HL-60 (cell line): ENCODE measurements around the gene UBAP1L.

ENCODE experiments used
- POLR2AphosphoS5 ChIP-seq: IDR thresholded peaks from 2 replicates; pipeline ENCODE4 v1.6.1; 2012; ENCODE audit warnings: low read depth
- REST ChIP-seq: IDR thresholded peaks from 2 replicates; pipeline ENCODE4 v1.6.1; 2012; ENCODE audit warnings: low read depth; ENCODE audit not compliant: insufficient replicate concordance
- SPI1 ChIP-seq: IDR thresholded peaks from 2 replicates; pipeline ENCODE4 v1.6.1; 2012; ENCODE audit warnings: low read depth, mild to moderate bottlenecking, borderline replicate concordance
- TF ChIP-seq, protein P1 (sequence below): IDR thresholded peaks from one replicate; pipeline ENCODE4 v1.5.1; 2011; ENCODE audit warnings: low read length, control low read depth, inconsistent platforms; ENCODE audit not compliant: insufficient read depth

DNA sequence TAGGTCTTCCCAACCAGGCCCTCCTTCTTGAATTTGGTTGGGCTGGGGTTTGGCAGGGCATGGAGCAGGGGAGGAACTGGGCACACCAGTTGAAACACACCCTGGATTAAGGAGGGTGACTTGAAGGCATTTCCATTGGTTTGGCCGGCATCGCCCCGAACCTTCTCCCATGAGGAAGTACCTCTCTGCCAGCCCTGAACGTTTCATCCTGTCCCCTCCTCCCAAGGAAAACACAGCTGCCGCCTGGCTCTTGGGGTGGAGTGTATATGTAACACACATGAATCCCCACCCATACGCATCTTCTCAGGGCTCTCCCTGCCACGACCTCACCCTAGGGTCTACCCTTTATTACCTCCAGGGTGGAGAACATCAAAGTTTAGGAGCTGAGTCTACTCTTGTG, 14.6 kb downstream of the UBAP1L start:
- TF ChIP-seq POLR2AphosphoS5 = no peak
- TF ChIP-seq, protein P1, sequence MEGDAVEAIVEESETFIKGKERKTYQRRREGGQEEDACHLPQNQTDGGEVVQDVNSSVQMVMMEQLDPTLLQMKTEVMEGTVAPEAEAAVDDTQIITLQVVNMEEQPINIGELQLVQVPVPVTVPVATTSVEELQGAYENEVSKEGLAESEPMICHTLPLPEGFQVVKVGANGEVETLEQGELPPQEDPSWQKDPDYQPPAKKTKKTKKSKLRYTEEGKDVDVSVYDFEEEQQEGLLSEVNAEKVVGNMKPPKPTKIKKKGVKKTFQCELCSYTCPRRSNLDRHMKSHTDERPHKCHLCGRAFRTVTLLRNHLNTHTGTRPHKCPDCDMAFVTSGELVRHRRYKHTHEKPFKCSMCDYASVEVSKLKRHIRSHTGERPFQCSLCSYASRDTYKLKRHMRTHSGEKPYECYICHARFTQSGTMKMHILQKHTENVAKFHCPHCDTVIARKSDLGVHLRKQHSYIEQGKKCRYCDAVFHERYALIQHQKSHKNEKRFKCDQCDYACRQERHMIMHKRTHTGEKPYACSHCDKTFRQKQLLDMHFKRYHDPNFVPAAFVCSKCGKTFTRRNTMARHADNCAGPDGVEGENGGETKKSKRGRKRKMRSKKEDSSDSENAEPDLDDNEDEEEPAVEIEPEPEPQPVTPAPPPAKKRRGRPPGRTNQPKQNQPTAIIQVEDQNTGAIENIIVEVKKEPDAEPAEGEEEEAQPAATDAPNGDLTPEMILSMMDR = no peak
- no peak for TF ChIP-seq SPI1
- no peak for TF ChIP-seq REST
